HG03442 (cell line): ENCODE measurements around the gene COL15A1.

Source experiments
- ATAC-seq: cut with Tn5 transposase; IDR thresholded peaks from one replicate; pipeline ENCODE4 v1.9.1; 2021; ENCODE audit warnings: mild to moderate bottlenecking, moderate library complexity; ENCODE audit not compliant: unreplicated experiment

The COL15A1 gene

GRCh38 chr9:99052815-99053715, 109.4 kb downstream of the COL15A1 start:
- no peak for ATAC-seq

- no peak for ATAC-seq
Measured at GRCh38 chr9:99054581-99054980, 110.9 kb downstream of the COL15A1 start.

- no peak for ATAC-seq
Measured at GRCh38 chr9:99055384-99055783, 111.7 kb downstream of the COL15A1 start.

GRCh38 chr9:99056186-99056585, 112.5 kb downstream of the COL15A1 start:
- no peak for ATAC-seq

DNA sequence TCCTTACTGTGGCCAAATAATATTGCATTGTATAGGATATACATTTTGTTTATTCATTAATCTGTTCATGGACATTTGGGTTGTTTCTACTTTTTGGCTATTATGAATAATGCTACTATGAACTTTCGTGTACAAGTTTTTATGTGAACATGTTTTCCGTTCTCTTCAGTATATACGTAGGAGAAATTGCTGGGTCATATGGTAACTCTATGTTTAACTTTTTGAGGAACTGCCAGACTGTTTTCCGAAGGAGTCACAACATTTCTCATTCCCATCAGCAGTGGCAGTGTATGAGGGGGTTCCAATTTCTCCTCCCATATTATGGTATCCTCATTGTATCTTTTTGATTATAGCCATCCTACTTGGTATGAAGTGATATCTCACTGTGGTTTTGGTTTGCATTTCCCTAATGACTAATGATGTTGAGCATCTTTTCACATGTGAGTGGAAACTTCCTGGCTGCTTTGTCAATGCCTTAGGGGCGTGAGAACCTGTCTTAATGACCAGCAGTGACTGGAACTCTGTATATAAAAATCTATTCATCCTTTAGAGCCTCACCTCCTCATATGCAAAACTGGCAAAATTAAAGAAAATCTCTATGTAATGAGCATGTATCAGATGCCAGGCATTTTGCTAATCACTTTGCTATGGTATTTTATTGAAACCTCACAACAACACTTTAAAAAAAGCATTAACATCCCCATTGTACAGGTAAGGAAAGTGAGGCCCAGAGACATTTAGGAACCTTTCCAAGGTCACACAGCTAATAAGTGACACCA, 113.4 kb downstream of the COL15A1 start:
- no peak for ATAC-seq

- peak; percentile 67 for ATAC-seq
Measured at GRCh38 chr9:99057665-99058625, 114.2 kb downstream of the COL15A1 start.

GRCh38 chr9:99058964-99059921, 115.5 kb downstream of the COL15A1 start:
- peak; percentile 72 for ATAC-seq

GRCh38 chr9:99060621-99061020, 116.9 kb downstream of the COL15A1 start:
- ATAC-seq: no peak

- ATAC-seq: no peak
Measured at GRCh38 chr9:99062549-99062948, 118.8 kb downstream of the COL15A1 start.

GRCh38 chr9:99063522-99063921, 119.8 kb downstream of the COL15A1 start:
- no peak for ATAC-seq

DNA sequence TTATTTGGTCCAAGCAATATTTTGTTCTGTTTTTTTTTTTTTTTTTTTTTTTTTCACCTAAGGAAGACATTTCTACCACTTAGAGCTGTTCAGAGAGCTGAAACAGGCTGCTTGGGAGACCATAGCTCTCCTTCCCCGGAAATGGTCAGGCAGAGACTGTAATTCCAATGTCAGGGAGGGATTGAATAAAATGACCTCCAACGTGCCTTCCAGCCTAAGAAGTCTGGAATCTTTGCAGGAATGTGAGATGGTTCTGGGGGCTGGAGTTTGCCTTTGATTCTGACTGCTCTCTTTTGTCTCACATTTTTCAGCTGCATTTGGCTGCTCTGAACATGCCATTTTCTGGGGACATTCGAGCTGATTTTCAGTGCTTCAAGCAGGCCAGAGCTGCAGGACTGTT, 122.9 kb downstream of the COL15A1 start:
- ATAC-seq: no peak

GRCh38 chr9:99069075-99069474, 125.4 kb downstream of the COL15A1 start:
- ATAC-seq: no peak

DNA sequence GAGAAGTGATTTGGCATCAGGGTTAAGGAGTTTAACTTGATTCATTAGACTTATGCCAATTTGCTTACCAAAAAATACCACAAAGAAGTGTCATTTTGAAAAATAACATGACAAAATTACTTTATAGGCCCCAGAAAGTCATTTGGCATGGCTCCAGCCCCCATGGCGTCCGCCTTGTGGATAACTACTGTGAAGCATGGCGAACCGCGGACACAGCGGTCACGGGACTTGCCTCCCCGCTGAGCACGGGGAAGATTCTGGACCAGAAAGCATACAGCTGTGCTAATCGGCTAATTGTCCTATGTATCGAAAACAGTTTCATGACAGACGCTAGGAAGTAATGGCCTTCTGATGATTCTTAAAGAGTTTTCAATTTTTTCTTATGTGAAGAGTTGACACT, 125.8 kb downstream of the COL15A1 start:
- no peak for ATAC-seq

DNA sequence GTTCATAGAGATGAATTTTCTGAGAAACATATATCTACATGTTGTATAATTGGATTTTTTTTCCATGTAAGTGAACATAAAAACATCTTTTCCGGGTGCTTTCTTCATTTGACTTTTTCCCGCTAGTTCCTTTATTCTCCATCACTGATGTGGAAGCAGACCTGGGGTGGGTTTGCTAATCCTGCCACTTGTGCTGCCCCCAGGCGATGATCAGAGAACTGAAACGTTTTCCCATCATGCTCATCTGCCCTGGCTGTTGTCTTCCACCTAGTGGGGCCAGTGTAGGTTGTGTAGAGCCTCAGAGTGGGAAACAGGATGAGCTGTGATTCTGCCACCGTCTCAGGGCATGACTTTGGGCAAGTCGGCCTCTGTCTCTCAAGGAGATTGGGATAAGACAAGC, 127.0 kb downstream of the COL15A1 start:
- no peak for ATAC-seq

GRCh38 chr9:99071313-99072039, 127.8 kb downstream of the COL15A1 start:
- ATAC-seq: no peak

DNA sequence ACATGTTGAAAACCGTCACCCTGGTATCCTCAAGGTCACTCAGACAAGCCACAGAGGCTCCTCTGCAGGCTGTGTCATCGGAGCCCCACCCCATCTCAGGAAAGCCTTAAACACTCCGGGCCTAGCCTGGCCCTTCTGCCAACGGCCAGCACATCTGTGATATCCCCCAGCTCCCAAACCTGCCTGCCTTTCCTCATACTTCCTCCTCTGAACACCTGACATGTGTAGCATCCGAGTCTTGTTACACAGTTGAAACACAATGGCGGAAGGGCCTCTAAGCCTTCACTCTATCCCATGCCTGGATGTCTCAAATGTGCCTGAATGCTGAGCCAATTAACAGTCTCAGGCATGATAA, 128.3 kb downstream of the COL15A1 start:
- no peak for ATAC-seq

DNA sequence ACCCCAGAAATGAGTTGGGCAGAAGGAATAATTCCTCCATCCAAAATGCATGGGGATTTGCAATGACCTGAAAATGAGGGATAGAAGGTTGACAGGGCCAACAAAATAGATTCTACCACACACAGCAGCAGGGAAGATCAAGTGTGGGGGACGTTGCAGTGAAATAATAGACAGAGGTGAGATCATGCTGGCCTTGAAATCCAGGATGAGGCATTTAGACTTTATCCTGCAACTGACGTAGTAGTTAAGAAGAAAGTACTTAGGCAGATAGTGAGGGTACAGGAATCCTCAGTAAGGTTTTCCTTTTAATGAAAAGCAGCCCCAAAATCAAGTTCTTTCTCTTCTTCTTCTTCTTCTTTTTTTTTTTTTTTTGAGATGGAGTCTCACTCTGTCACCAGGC, 129.6 kb downstream of the COL15A1 start:
- no peak for ATAC-seq

DNA sequence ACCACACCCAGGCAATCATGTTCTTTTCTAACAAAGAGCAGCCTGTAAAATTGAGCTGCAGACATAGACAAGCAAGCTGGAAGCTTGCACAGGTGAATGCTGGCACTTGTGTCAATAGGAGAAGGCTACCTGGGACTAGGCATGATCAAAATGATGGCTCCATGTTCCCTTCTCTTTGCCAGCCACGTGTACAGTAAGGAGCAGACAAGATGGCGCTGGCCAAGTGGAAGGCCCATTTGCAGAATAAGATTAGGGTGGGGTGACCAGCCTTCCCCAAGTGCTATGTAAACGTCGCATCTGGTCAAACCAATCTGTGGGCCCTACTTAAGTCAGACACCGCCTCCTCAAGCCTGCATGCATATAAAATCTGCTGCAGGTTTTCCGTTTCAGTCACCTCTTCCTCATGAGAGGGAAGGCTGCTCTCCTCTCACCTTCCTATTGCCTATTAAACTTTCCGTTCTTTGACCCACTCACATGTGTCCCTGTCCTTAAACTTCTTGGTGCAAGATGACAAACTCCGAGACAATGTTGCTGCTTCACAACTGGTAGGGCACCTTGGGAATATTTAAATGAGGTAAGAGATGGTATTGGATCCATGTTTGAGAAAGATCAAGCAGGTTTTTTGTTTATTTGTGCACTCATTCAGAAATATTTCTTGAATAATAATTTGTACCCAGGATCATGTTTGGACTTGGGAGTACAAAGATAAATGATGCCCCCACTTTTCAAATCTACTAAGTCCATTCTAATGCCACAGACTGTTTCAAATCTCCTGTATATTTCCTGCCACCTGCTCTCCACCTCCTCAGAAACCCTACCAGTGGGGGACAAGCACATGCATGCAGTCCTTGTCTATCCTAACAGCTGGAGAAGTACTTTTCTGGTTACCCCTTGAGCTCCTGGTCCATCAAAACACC, 130.5 kb downstream of the COL15A1 start:
- no peak for ATAC-seq
